ENCODE results near the gene COPS7A.
"Not testable (repeated sequence)": the region's sequence is repeated elsewhere in the genome, so short reads cannot be mapped to it uniquely, and the experiment has no call there.

The COPS7A gene

DNA sequence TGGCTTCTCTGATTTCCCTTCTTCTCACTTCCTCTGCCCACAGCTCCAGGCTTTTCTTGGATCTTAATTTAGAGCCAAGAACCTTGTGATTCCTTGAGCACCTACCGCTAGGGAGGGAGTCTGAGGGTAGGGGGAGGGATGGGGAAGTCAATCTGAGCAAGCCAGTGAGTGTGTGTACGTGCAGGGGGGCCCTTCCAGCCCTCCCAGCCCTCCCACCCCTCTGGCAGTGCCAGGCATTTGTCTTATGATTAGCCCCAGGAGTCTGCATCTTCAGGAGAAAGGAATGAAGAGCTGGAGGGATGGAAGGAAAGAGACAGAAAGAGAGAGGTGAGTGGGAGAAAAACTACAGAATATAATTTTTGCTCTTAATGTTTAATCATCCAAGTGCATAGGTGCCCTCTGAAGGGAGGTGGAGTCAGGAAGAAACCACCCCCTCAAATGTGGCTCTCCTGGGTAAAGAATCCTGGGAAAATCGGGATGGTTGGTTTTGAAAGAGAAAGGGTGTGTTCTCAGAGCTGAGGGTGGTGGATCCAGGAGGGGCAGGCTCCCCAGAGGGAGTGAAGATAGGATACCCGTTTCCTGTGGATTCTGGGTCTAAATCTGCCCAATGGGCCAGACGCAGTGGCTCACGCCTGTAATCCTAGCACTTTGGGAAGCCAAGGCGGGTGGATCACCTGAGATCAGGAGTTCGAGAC, 25.3 kb upstream of the COPS7A start:
- no peak for TF ChIP-seq CTCF (IDR thresholded peaks at IDR 0.05; ENCODE audit: extremely low read depth, missing control alignments)
- DNase-seq (ENCODE audit: low spot score) = no peak

- no peak for TF ChIP-seq CTCF (IDR thresholded peaks at IDR 0.05; ENCODE audit: extremely low read depth, missing control alignments)
- no peak for DNase-seq (ENCODE audit: low spot score)
Observed at GRCh38 chr12:6699259-6699988, 24.4 kb upstream of the COPS7A start.

DNA sequence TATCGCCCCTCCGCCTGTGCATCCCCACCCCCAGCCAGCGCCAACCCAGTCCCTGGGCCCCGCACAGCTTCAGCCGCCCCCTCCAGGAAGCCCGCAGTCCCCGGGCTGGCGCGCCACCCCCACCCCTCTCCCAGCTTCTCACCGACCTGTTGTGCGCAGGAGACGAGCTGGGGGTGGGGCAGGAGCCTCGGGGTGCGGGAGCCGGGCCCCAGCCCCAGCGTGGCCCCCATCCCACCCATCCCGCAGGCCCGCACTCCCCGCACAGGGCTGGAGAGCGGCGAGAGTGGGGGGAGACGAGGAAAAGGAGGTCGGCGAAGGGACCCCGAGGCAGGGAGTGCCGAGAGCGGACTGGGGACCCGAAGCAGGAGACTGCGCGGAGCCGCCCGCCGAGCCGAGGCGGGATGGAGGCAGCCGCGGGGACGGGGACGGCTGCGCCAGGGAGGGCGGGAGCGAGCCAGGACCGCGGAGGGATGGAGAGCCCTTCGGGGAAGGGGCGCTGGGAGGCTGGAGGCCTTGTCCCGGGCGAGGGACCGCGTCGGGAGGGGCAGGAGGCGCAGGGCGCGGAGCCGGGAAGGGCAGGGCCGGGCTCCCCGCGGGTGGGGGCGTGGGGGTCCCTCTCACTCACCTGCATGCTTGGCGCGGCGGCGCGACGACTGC, 23.7 kb upstream of the COPS7A start:
- peak; percentile 58 for DNase-seq (ENCODE audit: low spot score)
- TF ChIP-seq CTCF (IDR thresholded peaks at IDR 0.05; ENCODE audit: extremely low read depth, missing control alignments) = no peak

- no peak for DNase-seq (ENCODE audit: low spot score)
Observed at GRCh38 chr12:6700646-6701051, 23.2 kb upstream of the COPS7A start, which contains the start of gene PIANP. PIANP (minus strand) TSS chr12:6700815; CDS start chr12:6698061, 2,754 bp downstream.

DNA sequence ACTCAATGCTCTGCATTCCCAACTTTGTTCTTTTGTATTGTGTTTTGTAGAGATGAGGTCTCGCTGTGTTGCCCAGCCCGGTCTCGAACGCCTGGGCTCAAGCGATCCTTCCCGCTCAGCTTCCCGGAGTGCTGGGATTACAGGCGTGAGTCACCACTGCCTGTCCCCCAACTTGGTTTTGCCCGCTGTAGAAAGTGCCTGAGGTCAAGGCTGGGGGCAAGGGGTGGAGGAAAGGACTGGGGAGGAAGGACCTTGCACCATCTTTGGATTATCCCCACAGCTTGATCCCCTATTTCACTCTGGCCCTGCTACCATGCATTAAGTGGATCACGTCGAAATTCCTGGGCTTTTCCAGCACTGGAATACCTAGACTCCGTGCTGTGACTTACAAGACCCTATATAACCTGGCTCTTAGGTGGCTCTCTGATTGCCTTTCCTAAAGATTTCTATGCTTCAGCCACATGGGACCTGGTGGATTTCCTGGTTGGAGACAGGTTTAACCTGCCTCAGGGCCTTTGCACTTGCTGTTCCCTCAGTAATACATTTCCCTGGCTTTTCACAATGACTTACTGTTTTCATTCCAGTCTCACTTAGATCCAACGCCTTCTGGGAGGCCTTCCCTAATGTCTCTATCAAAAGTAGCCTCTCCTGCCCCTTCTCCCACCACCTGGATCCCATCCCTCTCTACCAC, 22.6 kb upstream of the COPS7A start:
- DNase-seq (ENCODE audit: low spot score) = no peak
- TF ChIP-seq CTCF (IDR thresholded peaks at IDR 0.05; ENCODE audit: extremely low read depth, missing control alignments) = no peak

More at GRCh38 chr12:6700646-6701051, 23.2 kb upstream of the COPS7A start, which contains the start of gene PIANP:
- no peak for TF ChIP-seq CTCF (IDR thresholded peaks at IDR 0.05; ENCODE audit: extremely low read depth, missing control alignments)

- DNase-seq (ENCODE audit: low spot score) = peak; percentile 30
- no peak for TF ChIP-seq CTCF (IDR thresholded peaks at IDR 0.05; ENCODE audit: extremely low read depth, missing control alignments)
Observed at GRCh38 chr12:6703631-6704030, 20.2 kb upstream of the COPS7A start.

DNA sequence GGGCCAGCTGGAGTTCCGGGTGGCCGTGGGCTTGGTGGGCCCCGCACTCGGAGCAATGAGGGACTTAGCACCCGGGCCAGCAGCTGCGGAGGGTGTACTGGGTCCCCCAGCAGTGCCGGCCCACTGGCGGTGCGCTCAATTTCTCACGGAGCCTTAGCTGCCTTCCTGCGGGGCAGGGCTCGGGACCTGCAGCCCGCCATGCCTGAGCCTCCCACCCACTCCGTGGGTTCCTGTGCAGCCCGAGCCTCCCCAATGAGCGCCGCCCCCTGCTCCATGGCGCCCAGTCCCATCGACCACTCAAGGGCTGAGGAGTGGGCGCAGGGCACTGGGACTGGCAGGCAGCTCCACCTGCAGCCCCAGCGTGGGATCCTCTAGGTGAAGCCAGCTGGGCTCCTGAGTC, 15.5 kb upstream of the COPS7A start:
- not testable (repeated sequence) for DNase-seq (ENCODE audit: low spot score)

Data from GM20000 (cell line).